BLaER1 treated with 17β-estradiol and CSF1 and Interleukin-3, amounts not matched to agents 10 nM and 100 nM (cell line): ENCODE data around the gene GON7.

Experiments used
- H3K27ac ChIP-seq, 11 experiments: shearing (Covaris generic); formaldehyde crosslinking; 2 replicates each; pipeline ENCODE4 v1.8.1; 2022
- H3K27me3 ChIP-seq, 11 experiments: shearing (Covaris generic); formaldehyde crosslinking; 2 replicates each; pipeline ENCODE4 v1.8.1; 2022
- H3K36me3 ChIP-seq, 11 experiments: shearing (Covaris generic); formaldehyde crosslinking; 2 replicates each; pipeline ENCODE4 v1.8.1; 2022
- H3K4me1 ChIP-seq, 10 experiments: shearing (Covaris generic); formaldehyde crosslinking; 2 replicates each; pipeline ENCODE4 v1.8.1; 2022
- H3K4me2 ChIP-seq, 11 experiments: shearing (Covaris generic); formaldehyde crosslinking; 2 replicates each; pipeline ENCODE4 v1.8.1; 2022
- H3K4me3 ChIP-seq, 10 experiments: shearing (Covaris generic); formaldehyde crosslinking; 2 replicates each; pipeline ENCODE4 v1.8.1; 2022
- H3K9ac ChIP-seq, 11 experiments: shearing (Covaris generic); formaldehyde crosslinking; 2 replicates each; pipeline ENCODE4 v1.8.1; 2022
- H3K9me3 ChIP-seq, 11 experiments: shearing (Covaris generic); formaldehyde crosslinking; replicated peaks in 1 of 11; 2 replicates each; pipeline ENCODE4 v1.8.1; 2022
- H4K20me1 ChIP-seq, 11 experiments: shearing (Covaris generic); formaldehyde crosslinking; 2 replicates each; pipeline ENCODE4 v1.8.1; 2022
- Cebpa-rat ChIP-seq, 11 experiments: shearing (Covaris generic); IDR thresholded peaks; 2 replicates each; pipeline ENCODE4 v1.8.1; 2022

The GON7 gene

DNA sequence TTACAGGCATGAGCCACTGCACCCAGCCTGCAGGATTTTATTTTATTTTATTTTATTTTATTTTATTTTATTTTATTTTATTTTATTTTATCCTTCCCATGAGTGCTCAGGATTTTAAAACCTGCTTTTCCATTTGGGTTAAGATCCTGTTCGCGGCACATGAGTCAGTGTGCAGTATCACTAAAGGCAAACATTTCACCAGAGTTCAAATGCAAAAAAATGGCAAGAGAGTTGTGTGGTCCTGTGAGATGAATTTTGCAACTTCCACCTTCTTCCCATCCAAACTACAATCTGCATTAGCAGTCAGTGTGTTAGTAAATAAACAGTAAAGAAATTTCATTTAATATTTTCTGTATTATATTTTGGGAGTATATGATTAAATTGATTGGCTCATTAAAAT, 51.2 kb downstream of the GON7 start:
- Histone ChIP-seq H4K20me1 (no peaks in the 10 kb centered on the region), H3K4me3 (no peak overlapping the region), H3K27ac (no peak overlapping the region), H3K4me1 (peaks cover 0 to 12% (median 4%) of the 10 kb centered on the region in 10 experiments; a peak in 6 of 20 replicates), H3K9me3 (no peaks in the 10 kb centered on the region), H3K9ac (no peak overlapping the region), H3K36me3 (no peaks in the 10 kb centered on the region), H3K4me2 (no peak overlapping the region), H3K27me3 (no peaks in the 10 kb centered on the region)
- no peak for TF ChIP-seq Cebpa-rat (IDR thresholded peaks at IDR 0.05)

DNA sequence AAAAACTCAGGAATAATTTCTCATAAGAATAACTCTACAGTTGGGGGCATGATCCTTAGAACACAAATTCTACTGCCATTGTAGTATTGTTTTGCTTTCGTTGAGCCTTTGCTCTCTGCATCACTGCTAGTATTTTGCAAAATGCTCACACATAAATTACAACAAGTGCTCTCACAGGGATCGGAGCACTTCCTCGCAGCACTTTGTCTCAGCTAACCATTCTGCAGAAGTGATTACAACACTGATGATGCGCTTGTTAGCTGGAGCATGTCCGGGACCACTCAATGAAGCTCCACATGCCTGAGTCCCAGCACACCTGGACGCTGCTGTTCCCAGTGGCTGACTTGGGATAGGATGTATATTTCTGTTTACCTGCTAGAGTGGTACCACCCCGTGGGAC, 53.7 kb downstream of the GON7 start:
- Histone ChIP-seq H3K27me3 (no peaks in the 10 kb centered on the region), H3K4me1 (peaks cover 0 to 18% (median 11%) of the 10 kb centered on the region in 10 experiments; a peak in 10 of 20 replicates), H3K4me2 (no peak overlapping the region), H3K9ac (no peak overlapping the region), H4K20me1 (no peaks in the 10 kb centered on the region), H3K9me3 (no peaks in the 10 kb centered on the region), H3K36me3 (no peaks in the 10 kb centered on the region), H3K27ac (no peak overlapping the region), H3K4me3 (no peak overlapping the region)
- no peak for TF ChIP-seq Cebpa-rat (IDR thresholded peaks at IDR 0.05)
